NCI-H345 treated with DMSO at 0.1 percent for 48 hours (cell line): Measurements from ENCODE around the gene SIX5.

Source experiments
- DNase-seq: peaks from one replicate; lab custom pipeline; 2025; ENCODE audit not compliant: unreplicated experiment; lab: John Stamatoyannopoulos, UW

SIX5 gene

DNA sequence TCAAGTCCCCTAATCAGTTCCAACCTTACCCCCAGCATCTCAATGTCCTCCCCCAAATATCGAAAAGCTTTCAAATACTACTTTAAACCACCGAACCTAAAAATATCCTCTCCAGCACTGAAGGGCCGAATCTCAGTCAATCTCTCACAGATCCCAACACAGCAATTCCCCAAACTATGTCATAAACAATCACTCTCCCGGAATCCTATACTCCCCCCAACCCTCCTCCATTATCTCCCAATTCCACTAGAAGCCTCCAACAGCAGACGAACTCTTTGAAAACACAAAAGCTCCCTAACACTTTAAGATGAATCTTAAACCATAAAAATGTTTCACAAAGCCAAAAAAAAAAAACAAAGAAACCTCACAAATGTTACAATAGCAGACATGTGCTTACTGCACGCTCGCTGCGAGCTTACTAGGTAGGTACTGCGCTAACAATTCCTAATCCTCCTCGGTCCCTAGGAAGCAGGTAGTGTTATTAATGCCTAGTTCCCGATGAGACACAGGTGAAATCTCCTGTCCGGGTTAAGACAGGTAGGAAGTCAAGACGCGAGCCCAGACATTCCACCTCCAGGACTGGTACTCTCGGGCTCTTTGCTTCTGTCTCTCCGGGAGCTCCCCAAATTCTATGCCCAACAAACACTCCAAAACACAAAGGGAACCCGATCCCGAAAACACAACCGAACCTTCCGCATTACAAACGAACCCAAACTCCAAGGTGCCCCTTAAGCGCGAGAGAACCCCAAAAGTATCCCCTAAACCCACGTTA, 52.5 kb downstream of the SIX5 start:
- DNase-seq, result no peak

DNA sequence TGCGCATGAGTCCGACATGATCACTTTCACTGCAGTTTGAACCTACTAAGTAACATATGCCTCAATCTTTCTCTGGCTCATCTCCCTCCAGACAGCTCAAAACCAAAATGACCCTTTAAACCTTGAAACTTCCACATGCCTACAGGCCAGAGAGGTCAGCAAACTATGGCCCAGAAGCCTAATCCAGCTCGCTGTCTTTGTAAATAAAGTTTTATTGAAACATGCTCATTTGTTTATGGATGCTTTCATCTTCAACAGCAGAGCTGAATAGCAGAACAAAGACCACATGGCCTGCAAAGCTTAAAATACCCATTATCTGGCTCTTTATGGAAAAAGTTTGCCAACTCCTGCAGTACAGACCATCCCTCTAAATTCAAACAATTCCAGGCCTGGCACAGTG, 53.9 kb downstream of the SIX5 start:
- no peak for DNase-seq
